HCT116 (cell line): ENCODE measurements around the gene FAM83F. TPM values are rescaled to one million over a fixed set of nuclear protein-coding genes. Genes with fewer than 3 reads are reported as not detected.

Source experiments
- ATAC-seq: fragments of 200-7000 bp; cut with Tn5 transposase; 2 replicates; pipeline ENCODE4 v1.9.1; 2020; ENCODE audit warnings: mild to moderate bottlenecking, moderate library complexity
- BruUV-seq: library from RNA; stranded (reverse); fragments of 400-500 nt; replicated peaks from 2 replicates; lab custom pipeline; 2021; lab: Mats Ljungman, UMichigan
- CTCF ChIA-PET: fragments of 300-600 bp; sonication (Branson Sonifier 250); formaldehyde crosslinking; loops from one replicate; lab custom pipeline; 2021; ENCODE audit warnings: antibody characterized with exemption; lab: Charles Lee
- POLR2A ChIA-PET: fragments of 300-600, 350-600 bp; sonication (Branson Sonifier 250); formaldehyde crosslinking; loops from one replicate; lab custom pipeline; 2021; ENCODE audit warnings: antibody characterized with exemption; lab: Charles Lee
- RAD21 ChIA-PET, 2 experiments: fragments of 300-600 bp; sonication (Branson Sonifier 250); formaldehyde crosslinking; loops; one replicate each; lab custom pipeline; 2023; ENCODE audit warnings: low total read pairs in 2 of 2; ENCODE audit not compliant: uncharacterized antibody in 2 of 2, unreplicated experiment in 2 of 2, low non-redundant PET in 1 of 2; lab: Charles Lee
- DNase-seq: peaks from one replicate; pipeline ENCODE4 v3.0.0-alpha.2; 2010; ENCODE audit warnings: low read depth, low spot score
- H2AFZ ChIP-seq: fragments of 200-600 bp; shearing (Covaris generic), sonication (generic); 2 replicates; pipeline ENCODE4 v1.6.1; 2017; ENCODE audit warnings: low read depth, mixed run types, mixed read lengths, antibody characterized with exemption, low read length; ENCODE audit not compliant: poor library complexity, severe bottlenecking
- H3K27ac ChIP-seq: 2 replicates; pipeline ENCODE4 v1.5.1; 2012; ENCODE audit warnings: low read depth, low read length
- H3K27me3 ChIP-seq: fragments of 200-600 bp; sonication (generic); 2 replicates; pipeline ENCODE4 v1.6.1; 2016; ENCODE audit warnings: mixed run types, low read length, mixed read lengths; ENCODE audit not compliant: insufficient read depth
- H3K36me3 ChIP-seq, 2 experiments: fragments of 200-500 bp in 1 of 2; fragments of 200-600 bp in 1 of 2; sonication (Bioruptor generic) in 1 of 2; sonication (generic) in 1 of 2; 2 replicates each; pipeline versions ENCODE4 v1.5.1 to v1.6.1; 2014 to 2016; ENCODE audit warnings: low read length in 2 of 2, inconsistent platforms in 1 of 2, mixed read lengths in 1 of 2, mixed run types in 1 of 2; ENCODE audit not compliant: insufficient read depth in 2 of 2, control insufficient read depth in 1 of 2
- H3K4me1 ChIP-seq, 2 experiments: fragments of 200-600 bp in 1 of 2; sonication (generic) in 1 of 2; 2 replicates each; pipeline versions ENCODE4 v1.5.1 to v1.6.1; 2012 to 2017; ENCODE audit warnings: low read length in 2 of 2, inconsistent platforms in 1 of 2, mild to moderate bottlenecking in 1 of 2, mixed read lengths in 1 of 2, mixed run types in 1 of 2, moderate library complexity in 1 of 2; ENCODE audit not compliant: insufficient read depth in 2 of 2, control insufficient read depth in 1 of 2
- H3K4me2 ChIP-seq: fragments of 200-600 bp; sonication (generic); 2 replicates; pipeline ENCODE4 v1.6.1; 2017; ENCODE audit warnings: mixed run types, low read length, mixed read lengths
- H3K4me3 ChIP-seq, 2 experiments: fragments of 200-600 bp in 1 of 2; sonication (generic) in 1 of 2; replicated peaks in 1 of 2; 2 replicates each; pipeline ENCODE4 v1.5.1; 2011 to 2016; ENCODE audit warnings: low read length in 2 of 2, control low read depth in 1 of 2, low read depth in 1 of 2, mild to moderate bottlenecking in 1 of 2, mixed read lengths in 1 of 2, mixed run types in 1 of 2
- H3K79me2 ChIP-seq: fragments of 200-600 bp; sonication (generic); 2 replicates; pipeline ENCODE4 v1.6.1; 2017; ENCODE audit warnings: mild to moderate bottlenecking, mixed run types, low read length, moderate library complexity, mixed read lengths; ENCODE audit not compliant: insufficient read depth
- H3K9ac ChIP-seq: fragments of 200-600 bp; sonication (generic); 2 replicates; pipeline ENCODE4 v1.6.1; 2016; ENCODE audit warnings: low read length, mixed read lengths
- H3K9me2 ChIP-seq: fragments of 200-600 bp; sonication (generic), shearing (Covaris generic); 2 replicates; pipeline ENCODE4 v1.6.1; 2017; ENCODE audit warnings: mixed run types, mild to moderate bottlenecking, moderate library complexity; ENCODE audit not compliant: insufficient read depth
- H3K9me3 ChIP-seq, 2 experiments: fragments of 200-500 bp in 1 of 2; fragments of 200-600 bp in 1 of 2; sonication (Bioruptor generic) in 1 of 2; sonication (generic) in 1 of 2; 2 replicates each; pipeline ENCODE4 v1.6.1; 2014 to 2017; ENCODE audit warnings: low read length in 2 of 2, mixed read lengths in 2 of 2, inconsistent platforms in 1 of 2, low read depth in 1 of 2, mild to moderate bottlenecking in 1 of 2, mixed run types in 1 of 2, moderate library complexity in 1 of 2; ENCODE audit not compliant: control insufficient read depth in 1 of 2, insufficient read depth in 1 of 2
- H4K20me1 ChIP-seq: fragments of 200-600 bp; sonication (generic), shearing (Covaris generic); 2 replicates; pipeline ENCODE4 v1.6.1; 2017; ENCODE audit warnings: mixed run types, mild to moderate bottlenecking, moderate library complexity; ENCODE audit not compliant: insufficient read depth
- ATF3 ChIP-seq: IDR thresholded peaks from 2 replicates; pipeline ENCODE4 v1.6.1; 2012
- CBX3 ChIP-seq: IDR thresholded peaks from 2 replicates; pipeline ENCODE4 v1.6.1; 2012; ENCODE audit warnings: low read depth
- EZH2phosphoT487 ChIP-seq: fragments of 200-600 bp; IDR thresholded peaks from 2 replicates; pipeline ENCODE4 v1.6.1; 2018; ENCODE audit warnings: antibody characterized with exemption, borderline replicate concordance
- MAX ChIP-seq: IDR thresholded peaks from 2 replicates; pipeline ENCODE4 v1.6.1; 2012
- POLR2A ChIP-seq: IDR thresholded peaks from 2 replicates; pipeline ENCODE4 v1.7.0; 2011; ENCODE audit warnings: borderline replicate concordance; ENCODE audit not compliant: insufficient read depth, insufficient read length; ENCODE audit errors: extremely low read depth
- RAD21 ChIP-seq: IDR thresholded peaks from 2 replicates; pipeline ENCODE4 v1.6.1; 2012; ENCODE audit warnings: low read depth, mild to moderate bottlenecking
- SIN3A ChIP-seq: IDR thresholded peaks from 2 replicates; pipeline ENCODE4 v1.6.1; 2012; ENCODE audit warnings: low read depth
- SP1 ChIP-seq: IDR thresholded peaks from 2 replicates; pipeline ENCODE4 v1.6.1; 2012; ENCODE audit warnings: low read depth
- ZNF274 ChIP-seq: fragments of 200-500 bp; sonication (Bioruptor generic); IDR thresholded peaks from 2 replicates; pipeline ENCODE4 v1.6.1; 2014; ENCODE audit warnings: mild to moderate bottlenecking, low read depth, low read length, inconsistent platforms
- intact Hi-C: fragments of 100-400 bp; cut with micrococcal nuclease; formaldehyde crosslinking; loops from 2 replicates; pipeline ENCODE4 v1.10.0; 2022
- total RNA-seq: library from RNA; stranded (reverse); gene quantifications from one replicate; pipeline ENCODE4 v1.2.1, GENCODE V29; 2021; ENCODE audit not compliant: unreplicated experiment
- TF ChIP-seq, protein P1 (sequence below): IDR thresholded peaks from 2 replicates; pipeline ENCODE4 v1.6.1; 2011; ENCODE audit warnings: mild to moderate bottlenecking, low read length, moderate library complexity; ENCODE audit not compliant: insufficient replicate concordance; ENCODE audit errors: extremely low read depth

Gene FAM83F
- total RNA-seq, 1 experiment from 2014 or later, result 24.5 TPM

DNA sequence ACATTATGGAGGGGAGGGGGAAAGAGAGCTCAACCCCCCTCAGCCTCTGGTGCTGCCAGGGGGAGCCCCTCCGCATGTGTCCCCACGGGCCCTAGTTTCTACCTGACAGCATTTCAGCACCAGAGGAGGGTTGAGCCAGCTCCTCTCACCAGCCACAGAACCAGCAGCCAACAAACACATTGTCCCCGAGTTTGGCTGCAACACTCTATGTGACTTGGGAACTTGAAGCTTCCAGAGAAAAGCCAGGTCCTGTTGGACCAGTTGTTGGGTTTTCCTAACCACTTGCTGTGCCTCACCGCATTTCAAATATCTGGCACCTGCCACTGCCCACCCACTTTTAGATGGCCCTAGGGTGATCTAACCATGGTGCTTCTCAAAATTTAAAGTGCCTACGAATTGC, 21.1 kb upstream of the FAM83F start:
- no peak overlapping the region for H3K4me3 ChIP-seq
- ChIA-PET POLR2A (no interaction called here), CTCF (no interaction called here), RAD21 (no interaction called here)
- no peaks in the 10 kb centered on the region for H3K9me2 ChIP-seq
- no peaks in the 10 kb centered on the region for H4K20me1 ChIP-seq
- DNase-seq, result no peak
- H3K27ac ChIP-seq, result no peak overlapping the region
- no peak overlapping the region for H2AFZ ChIP-seq
- TF ChIP-seq SIN3A (no peak), ZNF274 (no peak), SP1 (no peak), CBX3 (no peak), EZH2phosphoT487 (no peak), POLR2A (no peak), MAX (no peak)
- TF ChIP-seq, protein P1, sequence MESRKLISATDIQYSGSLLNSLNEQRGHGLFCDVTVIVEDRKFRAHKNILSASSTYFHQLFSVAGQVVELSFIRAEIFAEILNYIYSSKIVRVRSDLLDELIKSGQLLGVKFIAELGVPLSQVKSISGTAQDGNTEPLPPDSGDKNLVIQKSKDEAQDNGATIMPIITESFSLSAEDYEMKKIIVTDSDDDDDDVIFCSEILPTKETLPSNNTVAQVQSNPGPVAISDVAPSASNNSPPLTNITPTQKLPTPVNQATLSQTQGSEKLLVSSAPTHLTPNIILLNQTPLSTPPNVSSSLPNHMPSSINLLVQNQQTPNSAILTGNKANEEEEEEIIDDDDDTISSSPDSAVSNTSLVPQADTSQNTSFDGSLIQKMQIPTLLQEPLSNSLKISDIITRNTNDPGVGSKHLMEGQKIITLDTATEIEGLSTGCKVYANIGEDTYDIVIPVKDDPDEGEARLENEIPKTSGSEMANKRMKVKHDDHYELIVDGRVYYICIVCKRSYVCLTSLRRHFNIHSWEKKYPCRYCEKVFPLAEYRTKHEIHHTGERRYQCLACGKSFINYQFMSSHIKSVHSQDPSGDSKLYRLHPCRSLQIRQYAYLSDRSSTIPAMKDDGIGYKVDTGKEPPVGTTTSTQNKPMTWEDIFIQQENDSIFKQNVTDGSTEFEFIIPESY, result no peak
- H3K27me3 ChIP-seq, result peaks cover 62% of the 10 kb centered on the region
- H3K9ac ChIP-seq, result no peak overlapping the region
- H3K9me3 ChIP-seq, result no peaks in the 10 kb centered on the region
- H3K4me2 ChIP-seq, result no peak overlapping the region
- intact Hi-C loops, result no loop called here
- no peaks in the 10 kb centered on the region for H3K79me2 ChIP-seq
- ATAC-seq, result no peak
- H3K4me1 ChIP-seq, result no peaks in the 10 kb centered on the region
- no peaks in the 10 kb centered on the region for H3K36me3 ChIP-seq
- BruUV-seq, result no TSS peak

GRCh38 chr22:39974065-39974464, 20.7 kb upstream of the FAM83F start:
- Histone ChIP-seq H3K9ac (no peak overlapping the region), H3K27ac (no peak overlapping the region), H3K4me3 (no peak overlapping the region), H3K9me3 (no peaks in the 10 kb centered on the region), H3K4me1 (no peaks in the 10 kb centered on the region), H4K20me1 (no peaks in the 10 kb centered on the region), H3K27me3 (peaks cover 61% of the 10 kb centered on the region), H2AFZ (no peak overlapping the region), H3K4me2 (no peak overlapping the region), H3K79me2 (no peaks in the 10 kb centered on the region), H3K36me3 (no peaks in the 10 kb centered on the region), H3K9me2 (no peaks in the 10 kb centered on the region)
- ATAC-seq (no peak), DNase-seq (no peak)
- ChIA-PET POLR2A (no interaction called here), RAD21 (no interaction called here), CTCF (no interaction called here)
- TF ChIP-seq ATF3, result no peak
- no peak for TF ChIP-seq SIN3A
- TF ChIP-seq SP1, result no peak
- no peak for TF ChIP-seq RAD21
- intact Hi-C loops, result no loop called here
- no TSS peak for BruUV-seq
